Erythroblast (primary cell): Measurements from ENCODE around the gene AHRR.

ENCODE experiments used
- DNase-seq, 2 experiments: peaks; one replicate each; lab custom pipeline; 2025; lab: John Stamatoyannopoulos, UW
- GATA1 ChIP-seq: IDR thresholded peaks from 2 replicates; pipeline ENCODE4 v1.6.1; 2011; ENCODE audit warnings: low read depth, mild to moderate bottlenecking, control low read depth, low read length, moderate library complexity
- POLR2A ChIP-seq: IDR thresholded peaks from 2 replicates; pipeline ENCODE4 v1.6.1; 2011; ENCODE audit warnings: mild to moderate bottlenecking, low read length

Gene AHRR

DNA sequence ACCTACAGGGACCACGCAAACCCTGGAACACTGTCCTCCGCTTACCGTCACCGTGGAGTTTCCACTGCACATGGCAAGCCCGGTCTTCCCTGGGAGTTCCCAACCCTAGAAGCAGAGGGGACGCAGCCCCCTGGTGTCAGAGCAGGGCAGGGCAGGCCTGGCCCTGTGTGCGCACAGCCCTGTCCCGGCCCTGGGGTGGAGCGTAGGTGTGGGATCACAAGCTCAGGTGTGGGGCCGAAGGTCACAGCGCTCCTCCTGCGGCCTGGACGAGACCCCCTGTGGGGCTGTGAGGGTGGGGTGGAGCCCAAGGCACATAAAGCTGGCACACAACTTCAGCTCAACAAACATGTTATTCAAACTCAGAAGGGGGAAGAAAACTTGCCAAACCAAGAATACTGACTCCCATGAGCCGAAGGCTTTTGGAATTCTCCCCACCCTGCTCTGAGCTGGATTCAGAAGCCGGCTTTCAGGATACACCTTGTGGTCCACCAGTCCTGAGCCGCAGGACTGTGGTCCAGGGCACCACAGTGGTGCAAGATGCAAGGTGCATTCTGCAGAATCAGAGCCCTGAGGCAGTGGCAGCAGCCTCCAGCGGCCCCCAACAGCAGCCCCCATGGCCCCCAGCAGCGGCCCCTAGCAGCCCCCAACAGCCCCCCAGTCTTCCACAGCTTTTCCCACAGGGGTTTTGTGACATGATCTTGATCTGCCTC, 109.6 kb downstream of the AHRR start:
- DNase-seq: peak; percentile 31 to 32
- no peak for TF ChIP-seq GATA1
- no peak for TF ChIP-seq POLR2A

DNA sequence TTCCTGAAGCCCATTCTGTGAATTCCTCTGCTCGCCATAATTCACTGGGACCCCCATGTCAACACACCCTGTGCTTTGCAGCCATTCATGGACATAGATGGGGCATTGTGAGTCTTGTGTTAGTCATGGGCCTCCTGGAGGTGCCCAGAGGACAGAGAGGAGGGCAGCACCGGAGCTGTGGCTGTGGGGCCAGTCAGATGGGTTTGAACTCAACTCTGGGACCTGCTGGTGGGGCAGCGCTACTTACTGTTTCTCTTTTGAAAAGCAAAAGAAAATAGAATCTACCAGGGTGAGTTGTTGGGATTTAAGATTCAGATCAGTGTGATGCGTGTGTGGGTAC, 110.2 kb downstream of the AHRR start:
- DNase-seq: no peak
- no peak for TF ChIP-seq GATA1
- no peak for TF ChIP-seq POLR2A

DNA sequence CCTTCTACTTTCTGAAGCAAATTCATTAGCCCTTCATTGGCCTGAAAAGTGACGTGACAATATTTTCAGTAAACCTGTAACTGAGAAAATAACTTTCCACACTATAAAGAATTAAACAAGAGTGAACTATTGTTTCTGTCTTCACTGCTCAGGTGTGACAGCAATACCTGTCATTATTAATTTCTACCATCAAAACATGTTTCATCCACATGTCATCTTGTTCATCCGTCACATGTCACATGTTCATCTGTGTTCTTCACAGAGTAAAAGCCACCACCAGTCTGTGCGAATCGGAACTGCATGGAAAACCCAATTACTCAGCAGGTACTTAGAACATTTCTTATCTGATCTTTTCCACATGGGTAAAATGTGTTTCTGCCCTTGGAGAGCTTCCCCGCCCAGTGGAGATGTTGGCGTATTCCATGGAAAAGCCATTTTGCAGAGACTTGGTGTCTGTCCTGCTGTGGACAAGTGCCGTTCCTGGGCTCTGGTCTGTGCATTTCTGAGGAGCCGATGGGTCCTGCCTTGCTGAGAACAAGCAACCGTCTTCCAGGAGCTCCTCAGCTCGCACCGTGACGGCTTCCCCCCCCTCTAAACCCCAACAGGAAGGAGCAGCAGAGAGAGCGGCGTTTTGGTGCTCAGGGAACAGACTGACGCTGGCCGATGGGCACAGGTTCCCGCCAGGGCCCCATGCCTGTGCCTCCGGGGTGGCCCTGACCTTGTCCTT, 110.8 kb downstream of the AHRR start:
- TF ChIP-seq POLR2A (no peak), GATA1 (no peak)
- DNase-seq: no peak

DNA sequence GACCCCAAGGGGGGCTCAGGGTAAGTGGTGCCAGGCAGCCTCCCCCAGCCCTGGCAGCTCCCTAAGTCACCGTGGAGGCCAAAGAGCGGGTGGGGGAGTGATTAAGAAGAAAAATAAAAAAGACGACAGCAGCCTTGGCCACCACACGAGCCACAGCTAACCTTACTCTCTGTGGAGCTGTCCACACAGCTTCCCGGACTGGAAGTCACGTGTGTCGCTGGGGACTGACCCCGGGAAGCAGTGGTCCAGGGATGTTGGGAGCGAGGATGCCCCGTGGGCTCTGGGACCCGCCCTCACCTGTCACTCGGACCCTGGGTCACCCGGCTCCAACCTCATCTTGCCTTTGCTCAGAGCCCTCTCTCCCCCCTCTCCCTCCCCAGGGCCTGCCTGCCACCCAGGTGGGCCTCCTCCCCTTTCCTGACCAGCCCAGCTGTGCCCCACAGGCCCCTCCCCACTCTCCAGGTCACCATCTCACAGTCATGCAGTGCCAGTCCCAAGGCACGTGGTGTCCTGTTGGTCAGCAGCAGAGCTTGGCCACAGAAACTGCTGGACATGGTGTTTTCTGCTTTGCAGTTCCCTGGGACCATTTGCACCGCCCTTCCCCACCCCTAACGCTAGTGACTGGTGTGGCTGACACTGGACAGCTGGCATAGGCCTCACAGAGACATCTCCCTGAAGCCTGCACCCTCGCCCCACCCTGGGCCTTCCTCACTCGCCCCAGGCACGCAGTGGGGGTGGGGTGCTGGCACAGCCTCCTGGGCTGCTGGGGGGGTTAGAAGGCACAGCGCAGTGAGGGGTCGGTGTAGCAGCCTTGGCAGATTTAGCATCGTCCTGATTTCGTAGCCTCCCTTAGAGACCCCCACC, 111.6 kb downstream of the AHRR start:
- no peak for DNase-seq
- TF ChIP-seq POLR2A (no peak), GATA1 (no peak)

DNA sequence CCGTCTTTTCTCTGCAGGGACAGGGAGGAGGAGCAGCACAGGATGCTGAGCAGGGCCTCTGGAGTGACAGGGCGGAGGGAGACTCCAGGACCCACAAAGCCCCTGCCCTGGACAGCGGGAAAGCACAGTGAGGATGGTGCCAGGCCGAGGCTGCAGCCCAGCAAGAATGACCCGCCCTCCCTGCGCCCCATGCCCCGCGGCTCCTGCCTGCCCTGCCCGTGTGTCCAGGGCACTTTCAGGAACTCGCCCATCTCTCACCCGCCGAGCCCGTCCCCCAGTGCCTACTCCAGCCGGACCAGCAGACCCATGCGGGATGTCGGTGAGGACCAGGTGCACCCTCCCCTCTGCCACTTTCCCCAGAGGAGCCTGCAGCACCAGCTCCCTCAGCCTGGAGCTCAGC, 112.3 kb downstream of the AHRR start:
- no peak for TF ChIP-seq GATA1
- no peak for TF ChIP-seq POLR2A
- DNase-seq: no peak

DNA sequence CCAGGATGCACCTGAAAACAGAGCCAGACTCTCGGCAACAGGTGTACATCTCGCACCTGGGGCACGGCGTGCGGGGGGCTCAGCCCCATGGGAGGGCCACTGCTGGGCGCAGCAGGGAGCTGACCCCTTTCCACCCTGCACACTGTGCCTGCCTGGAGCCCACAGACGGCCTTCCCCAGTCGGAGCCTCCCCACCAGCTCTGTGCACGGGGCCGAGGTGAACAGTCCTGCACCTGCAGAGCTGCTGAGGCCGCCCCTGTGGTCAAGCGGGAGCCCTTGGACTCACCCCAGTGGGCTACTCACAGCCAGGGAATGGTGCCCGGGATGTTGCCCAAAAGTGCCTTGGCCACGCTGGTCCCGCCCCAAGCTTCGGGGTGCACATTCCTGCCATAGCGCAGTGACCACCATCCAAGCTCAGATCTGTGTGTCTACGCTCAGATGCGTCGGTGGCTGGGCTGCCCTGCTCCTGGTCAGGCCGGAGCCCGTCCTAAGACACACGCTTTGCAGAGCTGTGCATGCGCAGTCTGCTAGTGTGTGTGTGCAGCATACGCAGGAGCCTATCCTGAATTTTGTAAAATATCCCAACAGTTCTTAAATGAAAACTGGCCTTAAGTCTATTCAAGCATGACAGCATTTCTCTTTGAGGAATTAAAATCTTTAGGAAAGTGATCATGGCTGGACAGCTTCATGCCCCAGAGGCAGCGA, 113.1 kb downstream of the AHRR start:
- no peak for TF ChIP-seq GATA1
- no peak for TF ChIP-seq POLR2A
- no peak for DNase-seq

DNA sequence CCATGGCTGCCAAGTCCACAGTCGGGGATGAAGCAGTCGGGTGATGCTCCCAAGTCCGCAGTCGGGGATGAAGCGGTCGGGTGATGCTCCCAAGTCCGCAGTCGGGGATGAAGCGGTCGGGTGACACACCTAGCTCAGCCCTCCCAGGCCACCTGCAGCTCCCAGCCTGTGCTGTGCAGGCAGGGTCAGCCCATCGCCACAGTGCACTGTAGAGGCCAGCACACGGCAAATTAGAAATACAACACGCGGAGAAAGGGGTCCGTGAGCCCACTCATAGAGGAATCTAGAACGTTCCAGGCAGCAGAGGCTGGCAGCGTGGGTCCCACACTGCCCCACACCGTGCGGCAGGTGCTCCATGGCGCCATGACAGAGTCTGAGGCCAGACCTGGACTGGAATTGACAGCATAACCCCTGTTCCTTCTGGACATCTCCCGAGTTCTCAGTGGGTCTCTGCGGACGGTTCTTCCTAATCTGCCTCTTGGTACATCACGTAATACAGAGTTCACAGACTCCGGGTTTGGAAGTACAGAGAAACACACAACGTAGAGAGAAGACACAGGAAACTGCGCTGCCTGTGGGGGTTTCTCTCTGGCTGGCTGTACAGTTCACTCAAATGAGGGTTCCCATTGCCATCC, 113.8 kb downstream of the AHRR start:
- TF ChIP-seq GATA1: no peak
- no peak for TF ChIP-seq POLR2A

DNA sequence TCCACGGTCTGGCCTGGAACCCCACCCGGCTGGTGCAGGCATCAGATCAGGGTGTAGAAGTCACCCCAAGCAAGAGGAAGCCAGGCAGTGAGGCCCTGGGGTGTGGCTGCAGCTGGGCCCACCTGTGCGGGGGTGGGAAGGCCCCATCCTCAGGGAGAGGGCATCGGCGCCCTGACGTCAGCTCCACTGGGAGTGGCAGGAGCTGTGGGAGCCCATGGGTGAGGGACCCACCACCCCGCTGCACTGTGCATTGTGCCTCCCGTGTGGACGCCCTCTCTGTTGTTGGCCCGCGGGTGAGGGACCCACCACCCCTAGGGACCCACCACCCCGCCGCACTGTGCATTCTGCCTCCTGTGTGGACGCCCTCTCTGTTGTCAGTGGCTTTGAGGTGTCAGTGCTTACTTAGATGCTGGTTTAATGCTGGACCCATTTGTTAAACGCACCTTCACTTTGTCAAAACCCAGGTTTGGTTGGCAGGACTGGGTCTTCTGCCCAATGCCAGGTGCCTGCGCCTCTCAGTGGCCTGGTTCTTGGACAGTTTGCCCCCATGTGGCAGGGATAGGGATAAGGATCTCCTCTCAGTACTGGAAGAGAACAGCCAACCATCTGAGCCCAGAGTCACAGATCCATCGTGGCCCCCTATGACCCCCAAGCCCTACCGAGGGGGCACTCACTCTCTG, 114.6 kb downstream of the AHRR start:
- TF ChIP-seq GATA1 (no peak), POLR2A (no peak)
- no peak for DNase-seq

More for the DNA sequence above, 113.8 kb downstream of the AHRR start:
- no peak for DNase-seq

DNA sequence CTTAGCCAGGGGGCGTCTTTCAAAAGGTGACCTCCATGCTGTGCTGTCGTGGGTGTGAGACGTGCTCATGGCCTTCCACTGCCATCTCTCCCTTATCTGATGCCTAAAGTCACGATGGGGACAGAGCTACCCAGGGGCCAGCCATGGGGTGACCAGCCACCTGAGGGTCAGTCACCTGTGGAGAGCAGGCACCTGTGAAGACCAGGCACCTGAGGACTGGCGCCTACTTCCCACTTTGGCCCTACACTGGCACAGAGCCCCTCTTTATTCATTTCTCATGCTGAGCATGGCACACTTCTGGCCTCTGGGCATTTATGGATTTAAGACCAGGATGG, 115.1 kb downstream of the AHRR start:
- TF ChIP-seq GATA1 (no peak), POLR2A (no peak)
- no peak for DNase-seq

DNA sequence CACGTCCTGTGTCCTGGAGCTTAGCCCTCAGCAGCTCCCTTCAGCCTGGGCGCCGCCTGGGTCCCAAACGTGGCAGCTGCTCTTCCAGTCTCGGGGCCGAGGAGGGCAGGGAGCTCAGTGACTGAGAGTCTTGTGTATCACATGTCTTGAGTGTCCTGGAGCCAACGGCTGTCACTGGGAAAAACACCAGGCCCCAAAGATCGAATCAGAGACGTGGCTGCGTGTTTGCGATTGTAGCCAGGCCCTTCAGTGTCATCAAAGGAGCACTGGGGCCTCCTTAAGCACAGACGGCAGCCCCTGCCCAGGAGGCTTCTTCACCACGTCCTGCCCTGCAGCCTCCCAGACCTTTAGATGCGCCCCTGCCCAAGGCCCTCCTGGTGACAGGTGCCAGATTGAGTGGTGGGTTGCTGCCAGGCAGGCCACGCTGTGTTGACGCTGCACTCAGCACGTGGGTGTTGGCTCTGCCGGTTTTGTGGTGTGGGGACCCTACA, 115.8 kb downstream of the AHRR start:
- no peak for DNase-seq
- TF ChIP-seq GATA1 (no peak), POLR2A (no peak)

DNA sequence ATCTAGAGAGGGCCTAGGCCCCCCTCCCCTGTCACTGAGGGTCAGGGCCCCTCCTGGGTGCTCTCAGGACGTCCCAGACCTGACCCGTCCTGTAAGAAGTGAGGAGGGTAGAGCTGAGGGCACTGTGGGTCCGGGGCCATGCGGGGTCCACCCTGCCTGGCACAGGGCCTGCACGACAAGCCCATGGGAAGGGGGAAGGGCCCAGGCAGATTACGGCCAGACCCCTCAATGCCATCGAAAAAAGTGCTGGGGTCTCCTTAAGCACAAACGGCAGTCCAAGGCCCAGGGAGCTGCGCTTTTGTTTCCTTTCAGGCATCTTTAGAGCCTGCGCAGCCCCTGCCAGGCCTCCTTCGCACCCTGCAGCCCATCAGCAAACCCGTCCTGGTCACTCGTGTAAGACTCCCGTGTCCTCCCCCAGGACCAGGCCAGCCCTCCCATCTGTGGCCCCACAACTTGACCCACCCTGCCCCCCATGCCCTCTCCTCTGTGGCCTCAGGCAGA, 117.0 kb downstream of the AHRR start:
- DNase-seq: no peak
- TF ChIP-seq GATA1 (no peak), POLR2A (no peak)

DNA sequence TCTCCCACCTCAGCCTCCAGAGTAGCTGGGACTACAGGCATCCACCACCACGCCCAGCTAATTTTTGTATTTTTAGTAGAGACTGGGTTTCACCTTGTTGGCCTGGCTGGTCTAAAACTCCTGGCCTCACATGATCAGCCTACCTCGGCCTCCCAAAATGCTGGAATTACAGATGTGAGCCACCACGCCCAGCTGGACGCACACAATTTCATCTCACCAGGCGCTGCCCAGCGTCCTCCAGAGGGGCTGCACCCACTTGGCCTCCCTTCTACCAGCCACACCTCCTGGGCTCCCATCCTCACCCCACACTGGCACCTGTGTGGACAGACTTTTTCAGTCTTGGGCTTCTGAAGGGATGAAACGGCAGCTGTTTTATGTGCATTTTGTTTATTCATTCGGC, 117.7 kb downstream of the AHRR start:
- TF ChIP-seq GATA1: no peak
- no peak for TF ChIP-seq POLR2A
- no peak for DNase-seq

DNA sequence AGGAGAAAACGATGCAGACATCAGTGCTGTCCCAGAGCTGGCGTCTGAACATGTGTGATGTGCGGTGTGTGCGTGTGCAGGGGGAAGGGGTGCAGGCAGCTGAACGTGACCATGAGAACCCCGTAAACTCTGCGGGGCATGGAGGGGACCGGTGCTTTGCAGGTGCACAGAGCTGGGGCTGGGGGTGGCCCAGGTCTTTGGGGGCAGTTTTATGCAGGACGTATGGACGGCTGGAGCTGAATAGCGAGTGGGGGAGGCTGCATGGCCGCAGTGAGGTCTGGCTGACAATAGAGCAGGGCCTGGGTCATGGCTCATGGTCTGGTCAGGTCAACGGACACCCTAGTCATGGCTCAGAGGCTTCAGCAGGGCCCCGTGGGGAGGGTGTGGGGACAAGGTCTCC, 118.1 kb downstream of the AHRR start:
- no peak for DNase-seq
- TF ChIP-seq POLR2A (no peak), GATA1 (no peak)
